ENCODE measurements around the gene TNNC1.

Gene TNNC1

GRCh38 chr3:52456169-52456799, 2.4 kb upstream of the TNNC1 start:
- Mint-ChIP-seq H3K9me3 (no peaks in the 10 kb centered on the region), H3K27ac (peak overlapping the region; percentile 96), H3K4me1 (peaks cover 36% of the 10 kb centered on the region), H3K4me3 (peak overlapping the region; percentile 94), H3K36me3 (peaks cover 4% of the 10 kb centered on the region), H3K27me3 (no peaks in the 10 kb centered on the region)
- DNase-seq (ENCODE audit: low spot score in 2 of 2) (no peak), ATAC-seq (ENCODE audit: low read depth) (no peak)

GRCh38 chr3:52455283-52456168, 1.7 kb upstream of the TNNC1 start, which contains the start of gene NISCH:
Gene NISCH (plus strand): TSS chr3:52455604. CDS start chr3:52455642, 38 bp downstream.
- peaks cover 4% of the 10 kb centered on the region for H3K36me3 Mint-ChIP-seq
- peak within 1 kb of the TSS; percentile 96 for H3K27ac Mint-ChIP-seq
- H3K27me3 Mint-ChIP-seq, result no peaks in the 10 kb centered on the region
- H3K4me1 Mint-ChIP-seq, result peaks cover 36% of the 10 kb centered on the region
- H3K4me3 Mint-ChIP-seq, result peak within 1 kb of the TSS; percentile 94
- peak; percentile 97 for DNase-seq (ENCODE audit: low spot score in 2 of 2)
- ATAC-seq (ENCODE audit: low read depth), result peak; percentile 93
- H3K9me3 Mint-ChIP-seq, result no peaks in the 10 kb centered on the region

GRCh38 chr3:52454938-52455282, 1.1 kb upstream of the TNNC1 start:
- peak overlapping the region; percentile 96 for H3K27ac Mint-ChIP-seq
- H3K9me3 Mint-ChIP-seq, result no peaks in the 10 kb centered on the region
- peak overlapping the region; percentile 94 for H3K4me3 Mint-ChIP-seq
- peaks cover 36% of the 10 kb centered on the region for H3K4me1 Mint-ChIP-seq
- peaks cover 2% of the 10 kb centered on the region for H3K36me3 Mint-ChIP-seq
- DNase-seq (ENCODE audit: low spot score in 2 of 2), result no peak
- H3K27me3 Mint-ChIP-seq, result no peaks in the 10 kb centered on the region
- peak; percentile 9 for ATAC-seq (ENCODE audit: low read depth)

GRCh38 chr3:52454250-52454937, 553 bp upstream of the TNNC1 start:
- ATAC-seq (ENCODE audit: low read depth) (no peak), DNase-seq (ENCODE audit: low spot score in 2 of 2) (no peak)
- Mint-ChIP-seq H3K4me1 (peaks cover 36% of the 10 kb centered on the region), H3K9me3 (no peaks in the 10 kb centered on the region), H3K27ac (peak overlapping the region; percentile 96), H3K27me3 (no peaks in the 10 kb centered on the region), H3K4me3 (peak overlapping the region; percentile 94), H3K36me3 (no peaks in the 10 kb centered on the region)

GRCh38 chr3:52452570-52453221, 1.1 kb downstream of the TNNC1 start:
- H3K4me1 Mint-ChIP-seq, result peaks cover 32% of the 10 kb centered on the region
- no peak overlapping the region for H3K27ac Mint-ChIP-seq

GRCh38 chr3:52452126-52452525, 1.7 kb downstream of the TNNC1 start:
- Mint-ChIP-seq H3K27me3 (no peaks in the 10 kb centered on the region), H3K27ac (no peak overlapping the region), H3K4me3 (no peak overlapping the region), H3K4me1 (peaks cover 28% of the 10 kb centered on the region), H3K36me3 (no peaks in the 10 kb centered on the region), H3K9me3 (no peaks in the 10 kb centered on the region)
- DNase-seq (ENCODE audit: low spot score in 2 of 2) (no peak), ATAC-seq (ENCODE audit: low read depth) (no peak)

More at GRCh38 chr3:52452570-52453221, 1.1 kb downstream of the TNNC1 start:
- no peak for DNase-seq (ENCODE audit: low spot score in 2 of 2)
- ATAC-seq (ENCODE audit: low read depth), result no peak
- Mint-ChIP-seq H3K27me3 (no peaks in the 10 kb centered on the region), H3K36me3 (no peaks in the 10 kb centered on the region), H3K9me3 (no peaks in the 10 kb centered on the region), H3K4me3 (no peak overlapping the region)

GRCh38 chr3:52451237-52452083, 2.4 kb downstream of the TNNC1 start:
- H3K4me3 Mint-ChIP-seq, result no peak overlapping the region
- H3K27me3 Mint-ChIP-seq, result no peaks in the 10 kb centered on the region
- ATAC-seq (ENCODE audit: low read depth) (no peak), DNase-seq (ENCODE audit: low spot score in 2 of 2) (no peak)
- H3K4me1 Mint-ChIP-seq, result peaks cover 25% of the 10 kb centered on the region
- no peaks in the 10 kb centered on the region for H3K36me3 Mint-ChIP-seq
- no peaks in the 10 kb centered on the region for H3K9me3 Mint-ChIP-seq
- no peak overlapping the region for H3K27ac Mint-ChIP-seq

GRCh38 chr3:52450489-52451236, 3.2 kb downstream of the TNNC1 start:
- Mint-ChIP-seq H3K4me1 (peaks cover 18% of the 10 kb centered on the region), H3K27ac (no peak overlapping the region), H3K27me3 (no peaks in the 10 kb centered on the region), H3K4me3 (no peak overlapping the region), H3K36me3 (no peaks in the 10 kb centered on the region), H3K9me3 (no peaks in the 10 kb centered on the region)
- no peak for ATAC-seq (ENCODE audit: low read depth)
- DNase-seq (ENCODE audit: low spot score in 2 of 2), result no peak

GRCh38 chr3:52447512-52448355, 6.1 kb downstream of the TNNC1 start:
- Mint-ChIP-seq H3K4me3 (no peak overlapping the region), H3K4me1 (peaks cover 16% of the 10 kb centered on the region), H3K36me3 (no peaks in the 10 kb centered on the region), H3K27ac (no peak overlapping the region), H3K9me3 (no peaks in the 10 kb centered on the region), H3K27me3 (peaks cover 3% of the 10 kb centered on the region)
- ATAC-seq (ENCODE audit: low read depth) (no peak), DNase-seq (ENCODE audit: low spot score in 2 of 2) (no peak)

- H3K9me3 Mint-ChIP-seq, result no peaks in the 10 kb centered on the region
- peaks cover 3% of the 10 kb centered on the region for H3K27me3 Mint-ChIP-seq
- DNase-seq (ENCODE audit: low spot score in 2 of 2) (peak; percentile 76 to 83), ATAC-seq (ENCODE audit: low read depth) (peak; percentile 68)
- H3K36me3 Mint-ChIP-seq, result no peaks in the 10 kb centered on the region
- H3K4me3 Mint-ChIP-seq, result no peak overlapping the region
- no peak overlapping the region for H3K27ac Mint-ChIP-seq
- peaks cover 16% of the 10 kb centered on the region for H3K4me1 Mint-ChIP-seq
Observed at GRCh38 chr3:52446631-52447511, 7.0 kb downstream of the TNNC1 start.

- ATAC-seq (ENCODE audit: low read depth) (no peak), DNase-seq (ENCODE audit: low spot score in 2 of 2) (no peak)
- Mint-ChIP-seq H3K9me3 (no peaks in the 10 kb centered on the region), H3K36me3 (no peaks in the 10 kb centered on the region), H3K27ac (no peak overlapping the region), H3K4me1 (peaks cover 16% of the 10 kb centered on the region), H3K4me3 (no peak overlapping the region), H3K27me3 (peaks cover 3% of the 10 kb centered on the region)
Observed at GRCh38 chr3:52446042-52446441, 7.8 kb downstream of the TNNC1 start.
